NT2/D1 (cell line): ENCODE results near the gene NUCB2.

Experiments used
- SUZ12 ChIP-seq: IDR thresholded peaks from 2 replicates; pipeline ENCODE4 v1.6.1; 2011; ENCODE audit not compliant: insufficient read length, insufficient read depth; ENCODE audit errors: extremely low read depth
- ZNF274 ChIP-seq: IDR thresholded peaks from 2 replicates; pipeline ENCODE4 v1.6.1; 2011; ENCODE audit warnings: mild to moderate bottlenecking, low read depth, low read length

GRCh38 chr11:17287058-17287457 lies 10.5 kb downstream of the NUCB2 start:
- no peak for TF ChIP-seq SUZ12
- TF ChIP-seq ZNF274: no peak
